Mesendoderm (in vitro differentiated cells): ENCODE data around the gene KRT80.

Experiments used
- DNase-seq: peaks from one replicate; pipeline ENCODE4 v3.0.0; 2013
- H2AK5ac ChIP-seq: 2 replicates; pipeline ENCODE4 v1.6.1; 2013; ENCODE audit warnings: low read length, inconsistent platforms
- H2BK120ac ChIP-seq: 2 replicates; pipeline ENCODE4 v1.6.1; 2013; ENCODE audit warnings: low read depth, mild to moderate bottlenecking, low read length, moderate library complexity, mixed read lengths
- H2BK15ac ChIP-seq: replicated peaks from 2 replicates; pipeline ENCODE4 v1.6.1; 2013; ENCODE audit warnings: low read depth, mild to moderate bottlenecking, moderate library complexity
- H2BK5ac ChIP-seq: 2 replicates; pipeline ENCODE4 v1.6.1; 2013; ENCODE audit warnings: low read length, inconsistent platforms
- H3K18ac ChIP-seq: 2 replicates; pipeline ENCODE4 v1.6.1; 2013; ENCODE audit warnings: mild to moderate bottlenecking, low read length, mixed read lengths
- H3K23ac ChIP-seq: one replicate; pipeline ENCODE4 v1.6.1; 2013; ENCODE audit warnings: low read length
- H3K27ac ChIP-seq: 2 replicates; pipeline ENCODE4 v1.5.1; 2013; ENCODE audit warnings: low read depth, mild to moderate bottlenecking, inconsistent platforms, low read length, moderate library complexity
- H3K27me3 ChIP-seq: 2 replicates; pipeline ENCODE4 v1.6.1; 2013; ENCODE audit warnings: low read length, control low read depth, mild to moderate bottlenecking, inconsistent platforms; ENCODE audit not compliant: insufficient read depth, poor library complexity
- H3K36me3 ChIP-seq: 2 replicates; pipeline ENCODE4 v1.6.1; 2013; ENCODE audit warnings: low read length, inconsistent platforms; ENCODE audit not compliant: control insufficient read depth, insufficient read depth
- H3K4ac ChIP-seq: one replicate; pipeline ENCODE4 v1.6.1; 2013; ENCODE audit warnings: low read depth, mild to moderate bottlenecking, low read length, moderate library complexity
- H3K4me1 ChIP-seq: 2 replicates; pipeline ENCODE4 v1.6.1; 2013; ENCODE audit warnings: low read depth, low read length, inconsistent platforms; ENCODE audit not compliant: control insufficient read depth
- H3K4me2 ChIP-seq: 2 replicates; pipeline ENCODE4 v1.6.1; 2013; ENCODE audit warnings: low read length
- H3K4me3 ChIP-seq: 2 replicates; pipeline ENCODE4 v1.5.1; 2013; ENCODE audit warnings: mild to moderate bottlenecking, low read length
- H3K56ac ChIP-seq: one replicate; pipeline ENCODE4 v1.6.1; 2013; ENCODE audit warnings: low read length
- H3K79me1 ChIP-seq: 2 replicates; pipeline ENCODE4 v1.6.1; 2013; ENCODE audit warnings: low read length, inconsistent platforms
- H3K79me2 ChIP-seq: 2 replicates; pipeline ENCODE4 v1.6.1; 2013; ENCODE audit warnings: mild to moderate bottlenecking, low read length; ENCODE audit not compliant: control insufficient read depth, insufficient read depth
- H3K9ac ChIP-seq: 2 replicates; pipeline ENCODE4 v1.6.1; 2013; ENCODE audit warnings: low read length, inconsistent platforms
- H4K5ac ChIP-seq: one replicate; pipeline ENCODE4 v1.6.1; 2013; ENCODE audit warnings: low read length
- H4K8ac ChIP-seq: one replicate; pipeline ENCODE4 v1.6.1; 2013; ENCODE audit warnings: low read depth, mild to moderate bottlenecking, control low read depth, low read length, moderate library complexity
- WGBS: extraction: QIAGEN DNeasy Blood & Tissue Kit; methylation state at CpG from one replicate; pipeline ENCODE4 v1.1.7; 2013; ENCODE audit warnings: low lambda C conversion rate, missing lambda C conversion rate; ENCODE audit not compliant: insufficient coverage; ENCODE audit errors: extremely low coverage; 5-methylcytosine and 5-hydroxymethylcytosine counted together

KRT80 gene

DNA sequence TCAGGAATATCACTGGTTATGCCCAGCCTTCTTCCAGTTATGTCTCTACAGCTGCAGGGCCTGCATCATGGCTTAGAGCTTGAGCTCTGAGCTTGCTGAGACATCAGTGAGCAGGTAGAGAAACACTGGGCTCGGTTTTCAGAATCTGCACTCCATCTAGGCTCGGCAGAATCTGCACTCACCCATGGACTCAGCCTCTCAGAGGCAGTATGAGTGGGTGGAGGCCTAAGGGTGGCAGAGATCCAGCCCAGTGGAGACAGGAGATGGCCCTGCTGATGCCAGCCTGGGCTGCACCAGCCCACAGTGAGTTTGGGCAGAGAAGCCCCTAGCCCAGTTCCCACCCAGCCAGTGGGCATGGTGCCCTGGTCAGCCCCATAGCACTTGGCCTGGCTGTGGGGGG is 12.8 kb downstream of the KRT80 start:
- Histone ChIP-seq H2BK5ac (no peak overlapping the region), H3K18ac (no peak overlapping the region), H3K79me2 (no peaks in the 10 kb centered on the region), H3K4me1 (peaks cover 5% of the 10 kb centered on the region), H3K79me1 (no peaks in the 10 kb centered on the region), H3K4ac (no peak overlapping the region), H3K9ac (no peak overlapping the region), H2BK15ac (no peak overlapping the region), H3K23ac (no peak overlapping the region), H3K4me2 (no peak overlapping the region), H4K8ac (no peak overlapping the region), H2AK5ac (no peak overlapping the region), H3K27ac (no peak overlapping the region), H2BK120ac (no peak overlapping the region), H3K36me3 (no peaks in the 10 kb centered on the region), H3K27me3 (no peaks in the 10 kb centered on the region), H3K4me3 (no peak overlapping the region), H4K5ac (no peak overlapping the region), H3K56ac (no peak overlapping the region)
- DNase-seq, result no peak
- WGBS, result no CpG with 5 or more reads among the region's 2 CpGs

DNA sequence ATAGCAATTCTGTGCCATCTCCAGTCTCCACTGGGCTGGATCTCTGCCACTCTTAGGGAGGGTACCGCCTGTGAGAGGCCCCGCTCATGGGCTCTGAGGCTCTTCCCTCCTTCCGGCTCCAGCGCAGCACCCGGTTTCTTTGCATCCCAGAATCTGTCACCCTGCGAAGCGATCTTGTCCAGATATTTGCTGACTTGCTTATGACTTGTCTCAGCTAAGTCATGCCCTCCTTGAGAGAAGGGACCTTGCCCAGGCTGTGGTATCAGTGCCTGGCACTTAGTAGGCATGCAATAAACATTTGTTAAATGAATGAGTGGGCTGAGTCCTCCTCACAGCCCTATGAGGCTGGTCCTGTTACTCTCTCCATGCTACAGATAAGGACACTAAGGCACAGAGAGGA is 13.4 kb downstream of the KRT80 start:
- no peaks in the 10 kb centered on the region for H3K27me3 ChIP-seq
- no CpG with 5 or more reads among the region's 7 CpGs for WGBS
- no peak overlapping the region for H3K18ac ChIP-seq
- no peaks in the 10 kb centered on the region for H3K79me1 ChIP-seq
- no peak overlapping the region for H3K27ac ChIP-seq
- no peak overlapping the region for H3K4ac ChIP-seq
- no peaks in the 10 kb centered on the region for H3K79me2 ChIP-seq
- no peak overlapping the region for H3K9ac ChIP-seq
- no peak overlapping the region for H2BK120ac ChIP-seq
- H3K4me2 ChIP-seq, result no peak overlapping the region
- no peak overlapping the region for H2AK5ac ChIP-seq
- peaks cover 5% of the 10 kb centered on the region for H3K4me1 ChIP-seq
- no peak for DNase-seq
- H4K5ac ChIP-seq, result no peak overlapping the region
- no peak overlapping the region for H3K4me3 ChIP-seq
- H2BK5ac ChIP-seq, result no peak overlapping the region
- H3K56ac ChIP-seq, result no peak overlapping the region
- H3K23ac ChIP-seq, result no peak overlapping the region
- H2BK15ac ChIP-seq, result no peak overlapping the region
- no peak overlapping the region for H4K8ac ChIP-seq
- no peaks in the 10 kb centered on the region for H3K36me3 ChIP-seq

DNA sequence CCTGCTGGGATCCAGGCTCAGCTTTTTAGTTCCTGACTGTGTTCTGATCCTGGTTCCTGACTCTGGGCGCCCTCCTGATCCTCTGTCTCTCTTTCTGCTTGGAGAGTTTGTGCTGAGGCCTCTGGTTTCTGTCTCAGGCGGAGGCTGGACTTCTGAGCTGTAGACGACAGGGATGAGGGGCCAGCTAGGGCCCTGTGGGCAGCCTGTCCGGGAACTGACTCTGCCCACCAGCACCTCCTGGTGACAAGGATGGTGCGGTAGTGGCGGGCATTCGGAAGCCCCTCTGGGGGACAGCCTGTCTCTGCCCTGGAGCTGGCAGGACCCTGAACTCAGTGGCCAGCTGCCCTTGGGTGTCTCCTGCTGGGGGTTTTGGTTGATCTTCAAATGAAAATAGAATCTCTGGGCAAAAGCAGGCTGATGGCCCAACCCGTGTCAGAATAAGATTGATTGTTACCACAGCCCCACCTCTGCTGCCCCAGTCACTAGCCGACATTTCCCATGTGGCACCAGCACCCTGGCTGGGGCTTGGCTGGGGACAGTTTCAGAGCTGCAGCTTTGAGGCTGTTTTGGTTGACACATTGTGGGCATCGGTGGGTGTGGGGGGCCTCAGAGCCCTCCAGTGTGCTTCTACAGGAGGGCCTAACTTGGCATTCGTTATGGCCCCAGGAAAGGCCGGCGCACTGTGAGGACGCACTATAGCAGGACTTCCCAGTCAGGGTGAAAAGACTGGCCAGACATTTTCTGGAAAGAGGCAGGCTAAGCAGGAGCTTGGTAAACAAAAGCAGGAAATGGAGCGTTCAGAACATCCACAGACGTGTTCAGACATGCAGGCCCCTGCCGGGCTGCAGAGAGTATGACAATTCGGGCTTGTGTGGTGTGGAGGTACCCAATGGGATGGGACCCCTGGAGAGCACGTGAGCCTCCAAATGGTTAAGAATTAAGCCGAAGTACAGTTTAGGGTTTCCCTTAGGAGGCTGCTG is 16.2 kb downstream of the KRT80 start:
- Histone ChIP-seq H3K27me3 (no peaks in the 10 kb centered on the region), H2AK5ac (no peak overlapping the region), H2BK5ac (no peak overlapping the region), H3K18ac (no peak overlapping the region), H3K36me3 (no peaks in the 10 kb centered on the region), H3K79me2 (no peaks in the 10 kb centered on the region), H3K56ac (peak overlapping the region; percentile 39), H3K27ac (no peak overlapping the region), H3K9ac (no peak overlapping the region), H3K4me1 (no peaks in the 10 kb centered on the region), H3K4me3 (no peak overlapping the region), H3K79me1 (no peaks in the 10 kb centered on the region), H2BK120ac (no peak overlapping the region), H3K23ac (no peak overlapping the region), H3K4me2 (no peak overlapping the region), H4K8ac (no peak overlapping the region), H2BK15ac (no peak overlapping the region), H4K5ac (no peak overlapping the region), H3K4ac (no peak overlapping the region)
- no CpG with 5 or more reads among the region's 20 CpGs for WGBS
- no peak for DNase-seq

DNA sequence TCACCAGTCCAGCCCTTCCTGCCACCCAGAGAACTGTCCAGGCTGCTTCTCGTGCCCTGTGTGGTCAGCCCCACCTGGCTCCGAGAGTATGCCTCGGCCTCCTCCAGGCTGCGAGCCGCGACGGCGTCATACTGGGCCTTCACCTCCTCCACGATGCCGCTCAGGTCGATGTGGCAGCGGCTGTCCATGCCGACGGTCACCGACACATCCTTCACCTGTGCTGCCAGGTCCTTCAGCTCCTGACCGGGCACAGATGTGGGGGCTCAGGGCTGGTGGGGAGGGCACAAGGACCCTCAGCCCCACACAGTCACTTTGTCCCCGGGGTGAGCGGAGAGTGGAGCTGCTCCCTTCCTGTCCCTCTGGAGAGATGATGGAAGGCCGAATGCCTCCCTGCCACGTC is 18.3 kb downstream of the KRT80 start:
- H4K8ac ChIP-seq, result no peak overlapping the region
- H3K27ac ChIP-seq, result no peak overlapping the region
- H3K18ac ChIP-seq, result no peak overlapping the region
- H3K4me2 ChIP-seq, result no peak overlapping the region
- WGBS, result no CpG with 5 or more reads among the region's 20 CpGs
- H3K23ac ChIP-seq, result no peak overlapping the region
- no peak for DNase-seq
- no peak overlapping the region for H2BK5ac ChIP-seq
- H3K4ac ChIP-seq, result no peak overlapping the region
- H2AK5ac ChIP-seq, result no peak overlapping the region
- H3K4me3 ChIP-seq, result no peak overlapping the region
- H3K56ac ChIP-seq, result no peak overlapping the region
- H3K27me3 ChIP-seq, result no peaks in the 10 kb centered on the region
- no peak overlapping the region for H2BK120ac ChIP-seq
- H3K79me2 ChIP-seq, result no peaks in the 10 kb centered on the region
- H3K4me1 ChIP-seq, result no peaks in the 10 kb centered on the region
- H3K79me1 ChIP-seq, result no peaks in the 10 kb centered on the region
- H4K5ac ChIP-seq, result no peak overlapping the region
- no peak overlapping the region for H2BK15ac ChIP-seq
- no peak overlapping the region for H3K9ac ChIP-seq
- no peaks in the 10 kb centered on the region for H3K36me3 ChIP-seq

- H3K79me2 ChIP-seq, result no peaks in the 10 kb centered on the region
- no CpG with 5 or more reads among the region's 17 CpGs for WGBS
These were observed 18.9 kb downstream of the KRT80 start for GRCh38 chr12:52172956-52173355.

More at GRCh38 chr12:52172956-52173355, 18.9 kb downstream of the KRT80 start:
- Histone ChIP-seq H3K4me3 (no peak overlapping the region), H4K8ac (no peak overlapping the region), H3K9ac (no peak overlapping the region), H3K4me2 (no peak overlapping the region), H2BK120ac (no peak overlapping the region), H3K4me1 (no peaks in the 10 kb centered on the region), H3K56ac (no peak overlapping the region), H3K18ac (no peak overlapping the region), H3K27ac (no peak overlapping the region), H4K5ac (no peak overlapping the region), H3K36me3 (no peaks in the 10 kb centered on the region), H2BK15ac (no peak overlapping the region), H2AK5ac (no peak overlapping the region), H2BK5ac (no peak overlapping the region), H3K23ac (no peak overlapping the region), H3K4ac (no peak overlapping the region), H3K79me1 (no peaks in the 10 kb centered on the region), H3K27me3 (no peaks in the 10 kb centered on the region)
- no peak for DNase-seq
